GM12878 (cell line): ENCODE data around the gene SCTR. TPM values are rescaled to one million over a fixed set of nuclear protein-coding genes. Genes with fewer than 3 reads are reported as not detected.

ENCODE experiments used
- ATAC-seq: fragments of 200-7000 bp; cut with Tn5 transposase; 3 replicates; pipeline ENCODE4 v1.9.1; 2020; ENCODE audit warnings: mild to moderate bottlenecking, moderate library complexity
- BruUV-seq: library from RNA; stranded (reverse); fragments of 400-500 nt; replicated peaks from 2 replicates; lab custom pipeline; 2021; lab: Mats Ljungman, UMichigan
- CTCF ChIA-PET: fragments of 300-600 bp; sonication (Branson Sonifier 250); formaldehyde crosslinking; extraction: SDS; loops from one replicate; lab custom pipeline; 2021; ENCODE audit warnings: inconsistent platforms; lab: Yijun Ruan, JAX
- POLR2A ChIA-PET: fragments of 350-600 bp; formaldehyde crosslinking; extraction: SDS; loops from one replicate; lab custom pipeline; 2021; ENCODE audit warnings: inconsistent platforms; lab: Charles Lee
- RAD21 ChIA-PET: fragments of 300-600 bp; sonication (Branson Sonifier 250); formaldehyde crosslinking; loops from one replicate; lab custom pipeline; 2023; ENCODE audit warnings: antibody characterized with exemption; ENCODE audit not compliant: unreplicated experiment; lab: Charles Lee
- SMC1A ChIA-PET: fragments of 300-600 bp; sonication (Branson Sonifier 250); formaldehyde crosslinking; loops from one replicate; lab custom pipeline; 2023; ENCODE audit not compliant: unreplicated experiment, uncharacterized antibody; lab: Charles Lee
- DNase-seq: peaks from one replicate; pipeline ENCODE4 v3.0.0-alpha.2; 2011; ENCODE audit warnings: low read depth, low spot score
- FAIRE-seq: peaks from 3 replicates; lab custom pipeline; 2011; peaks lifted over from hg19 to GRCh38; lab: Jason Lieb, UNC
- H2AFZ ChIP-seq: 2 replicates; pipeline ENCODE4 v1.6.0; 2011; ENCODE audit warnings: low read depth, low read length, control low read depth; ENCODE audit not compliant: control insufficient read depth
- H3K27ac ChIP-seq: 2 replicates; pipeline ENCODE4 v1.5.1; 2011; ENCODE audit warnings: control low read depth; ENCODE audit not compliant: control insufficient read depth, insufficient read depth
- H3K27me3 ChIP-seq, 2 experiments: replicated peaks in 1 of 2; 2 replicates each; pipeline versions ENCODE4 v1.6.0 to v1.6.1; 2011; ENCODE audit warnings: low read length in 1 of 2; ENCODE audit not compliant: control insufficient read depth in 2 of 2, insufficient read depth in 2 of 2
- H3K36me3 ChIP-seq, 2 experiments: 2 replicates each; pipeline ENCODE4 v1.5.1; 2011; ENCODE audit warnings: low read length in 1 of 2; ENCODE audit not compliant: control insufficient read depth in 2 of 2, insufficient read depth in 2 of 2
- H3K4me1 ChIP-seq: 2 replicates; pipeline ENCODE4 v1.6.1; 2011; ENCODE audit warnings: mild to moderate bottlenecking, low read length, moderate library complexity, mixed read lengths; ENCODE audit not compliant: control insufficient read depth, insufficient read depth
- H3K4me2 ChIP-seq: 2 replicates; pipeline ENCODE4 v1.6.0; 2011; ENCODE audit warnings: control low read depth; ENCODE audit not compliant: control insufficient read depth, insufficient read depth
- H3K4me3 ChIP-seq: fragments of 200-600 bp; sonication (generic); 2 replicates; pipeline ENCODE4 v1.5.1; 2016
- H3K79me2 ChIP-seq: 2 replicates; pipeline ENCODE4 v1.6.0; 2011; ENCODE audit warnings: low read length; ENCODE audit not compliant: control insufficient read depth, insufficient read depth
- H3K9ac ChIP-seq: 2 replicates; pipeline ENCODE4 v1.8.0; 2011; ENCODE audit warnings: low read length, control low read depth, mixed read lengths; ENCODE audit not compliant: control insufficient read depth, insufficient read depth
- H3K9me3 ChIP-seq: replicated peaks from 3 replicates; pipeline ENCODE4 v1.5.1; 2011; ENCODE audit warnings: mild to moderate bottlenecking, low read length; ENCODE audit not compliant: control insufficient read depth, insufficient read depth
- H4K20me1 ChIP-seq: 2 replicates; pipeline ENCODE4 v1.6.0; 2011; ENCODE audit not compliant: control insufficient read depth, insufficient read depth
- ETV6 ChIP-seq, 2 experiments: fragments of 450-650 bp in 1 of 2; IDR thresholded peaks in 1 of 2; conservative IDR thresholded peaks in 1 of 2; 2 replicates each; pipeline ENCODE4 v1.6.1; 2014; ENCODE audit warnings: antibody characterized with exemption in 1 of 2, borderline replicate concordance in 1 of 2, low read depth in 1 of 2, mild to moderate bottlenecking in 1 of 2, moderate library complexity in 1 of 2
- GABPA ChIP-seq: IDR thresholded peaks from 2 replicates; pipeline ENCODE4 v1.6.1; 2014; ENCODE audit warnings: antibody characterized with exemption, low read depth, mild to moderate bottlenecking, inconsistent platforms
- MXI1 ChIP-seq: fragments of 150-350 bp; IDR thresholded peaks from 2 replicates; pipeline ENCODE4 v1.6.1; 2011; ENCODE audit warnings: low read depth, mild to moderate bottlenecking, inconsistent platforms, low read length, improper control_type of control experiment
- RB1 ChIP-seq: fragments of 450-650 bp; formaldehyde crosslinking; IDR thresholded peaks from 2 replicates; pipeline ENCODE4 v1.6.1; 2017; ENCODE audit warnings: mild to moderate bottlenecking, borderline replicate concordance
- RBBP5 ChIP-seq: fragments of 200-600 bp; sonication (generic); conservative IDR thresholded peaks from 2 replicates; pipeline ENCODE4 v1.6.1; 2016
- STAT3 ChIP-seq: IDR thresholded peaks from 2 replicates; pipeline ENCODE4 v1.6.1; 2011; ENCODE audit warnings: low read depth, low read length, improper control_type of control experiment
- TBL1XR1 ChIP-seq: IDR thresholded peaks from 2 replicates; pipeline ENCODE4 v1.6.1; 2012; ENCODE audit warnings: low read depth, low read length, improper control_type of control experiment
- USF1 ChIP-seq: IDR thresholded peaks from 2 replicates; pipeline ENCODE4 v1.6.1; 2011; ENCODE audit warnings: borderline replicate concordance, low read depth, mild to moderate bottlenecking, moderate library complexity, mixed read lengths, low read length; ENCODE audit not compliant: insufficient read depth; ENCODE audit errors: extremely low read length
- WRNIP1 ChIP-seq: IDR thresholded peaks from 2 replicates; pipeline ENCODE4 v1.6.1; 2011; ENCODE audit warnings: low read depth, low read length, improper control_type of control experiment, borderline replicate concordance
- ZNF207 ChIP-seq: fragments of 450-650 bp; IDR thresholded peaks from 2 replicates; pipeline ENCODE4 v1.6.1; 2014; ENCODE audit warnings: antibody characterized with exemption, mild to moderate bottlenecking, borderline replicate concordance
- WGBS: methylation state at CpG from one replicate; pipeline ENCODE4 v1.1.6; 2016; ENCODE audit warnings: low lambda C conversion rate; ENCODE audit not compliant: insufficient replicate concordance, insufficient coverage; ENCODE audit errors: missing lambda C conversion rate; 5-methylcytosine and 5-hydroxymethylcytosine counted together
- in situ Hi-C: fragments of 300-500 bp; cut with MboI; formaldehyde crosslinking; loops from 9 replicates; pipeline ENCODE4 v1.14.3; 2018; ENCODE audit warnings: mixed read lengths
- intact Hi-C: fragments of 100-400 bp; cut with micrococcal nuclease; formaldehyde crosslinking; loops from one replicate; pipeline ENCODE4 v1.14.2; 2022; ENCODE audit not compliant: unreplicated experiment
- polyA plus RNA-seq, 11 experiments: library from polyadenylated mRNA; depleted of rRNA in 4 of 11; unstranded in 6 of 11; stranded (reverse) in 5 of 11; fragments of >200 nt; fragmentation: Nextera tagmentation in 4 of 11; fragmentation: Illumina TruSeq in 1 of 11; extraction: Ambion mirVana in 4 of 11; extraction: Trizol in 1 of 11; gene quantifications; 1 replicate in 1 of 11; 2 replicates in 10 of 11; pipeline versions ENCODE4 v1.2.1 to v1.2.3, GENCODE V29; 2011 to 2016; ENCODE audit warnings: inconsistent platforms in 2 of 11, missing spikeins in 2 of 11, low read depth in 1 of 11
- total RNA-seq, 4 experiments: library from RNA; depleted of rRNA in 3 of 4; stranded (reverse); fragments of >200 nt in 3 of 4; fragmentation: Illumina TruSeq in 1 of 4; extraction: Trizol in 1 of 4; gene quantifications; 2 replicates each; pipeline versions ENCODE4 v1.2.1 to v1.2.3, GENCODE V29; 2013 to 2021

SCTR gene
- total and polyA plus RNA-seq, 10 of the 15 experiments (the other 5 are each of a cell fraction or from before 2014, with no cell fraction given): 0.26 TPM; not detected in 9

- TF ChIP-seq RB1: no peak
- no peak for TF ChIP-seq GABPA
- TF ChIP-seq STAT3: no peak
- TF ChIP-seq TBL1XR1: no peak
- no peak for TF ChIP-seq MXI1
- TF ChIP-seq WRNIP1: no peak
- no peak for TF ChIP-seq ZNF207
- TF ChIP-seq RBBP5: no peak
- no peak for TF ChIP-seq ETV6 (conservative IDR thresholded peaks at IDR 0.05 in 1 of 2, IDR thresholded peaks at IDR 0.05 in 1 of 2; ENCODE audit: borderline replicate concordance in 1 of 2, low read depth in 1 of 2)
- no peak for TF ChIP-seq USF1
- TF ChIP-seq, all 136 proteins: peak for 0
- H3K4me2 ChIP-seq: no peak overlapping the region
- H3K9me3 ChIP-seq: no peaks in the 10 kb centered on the region
- no peak overlapping the region for H3K27ac ChIP-seq
- H3K36me3 ChIP-seq: no peaks in the 10 kb centered on the region
- POLR2A ChIA-PET: no interaction called here
- no peak for FAIRE-seq
- peaks cover 2% of the 10 kb centered on the region; the same call in 1 of the 2 replicates for H4K20me1 ChIP-seq
- 40% methylated on average over 24 of the region's 24 CpGs for WGBS
- CTCF ChIA-PET: interaction anchor here (1.0 to 3.3 kb wide), 4 partner anchors 9 to 29 kb away, joined by 3 to 31 read pairs (median 6); no protein-coding TSS in a partner anchor
- in situ Hi-C loops: loop anchor here (10.0 kb wide), 1 partner anchor 604 kb away; no protein-coding TSS in a partner anchor
- BruUV-seq: no TSS peak
- RAD21 ChIA-PET: interaction anchor here (1.2 to 1.5 kb wide), 3 partner anchors 9 to 122 kb away, joined by 3 to 8 read pairs (median 5); partner anchors contain the start of genes C2orf76 and DBI
- no peak overlapping the region for H3K9ac ChIP-seq
- no peaks in the 10 kb centered on the region; a peak in 1 of 4 replicates for H3K27me3 ChIP-seq
- intact Hi-C loops: no loop called here
- H2AFZ ChIP-seq: no peak overlapping the region
- SMC1A ChIA-PET: interaction anchor here (1.2 to 3.0 kb wide), 3 partner anchors 8 to 29 kb away, joined by 3 to 10 read pairs (median 3); no protein-coding TSS in a partner anchor
- no peak for DNase-seq
- H3K79me2 ChIP-seq: no peaks in the 10 kb centered on the region
- no peaks in the 10 kb centered on the region for H3K4me1 ChIP-seq
- no peak overlapping the region for H3K4me3 ChIP-seq
- ATAC-seq: peak; percentile 11
Observed at GRCh38 chr2:119488245-119489214, 35.8 kb downstream of the SCTR start.
